Measurements from ENCODE around the gene TIMM10.

DNA sequence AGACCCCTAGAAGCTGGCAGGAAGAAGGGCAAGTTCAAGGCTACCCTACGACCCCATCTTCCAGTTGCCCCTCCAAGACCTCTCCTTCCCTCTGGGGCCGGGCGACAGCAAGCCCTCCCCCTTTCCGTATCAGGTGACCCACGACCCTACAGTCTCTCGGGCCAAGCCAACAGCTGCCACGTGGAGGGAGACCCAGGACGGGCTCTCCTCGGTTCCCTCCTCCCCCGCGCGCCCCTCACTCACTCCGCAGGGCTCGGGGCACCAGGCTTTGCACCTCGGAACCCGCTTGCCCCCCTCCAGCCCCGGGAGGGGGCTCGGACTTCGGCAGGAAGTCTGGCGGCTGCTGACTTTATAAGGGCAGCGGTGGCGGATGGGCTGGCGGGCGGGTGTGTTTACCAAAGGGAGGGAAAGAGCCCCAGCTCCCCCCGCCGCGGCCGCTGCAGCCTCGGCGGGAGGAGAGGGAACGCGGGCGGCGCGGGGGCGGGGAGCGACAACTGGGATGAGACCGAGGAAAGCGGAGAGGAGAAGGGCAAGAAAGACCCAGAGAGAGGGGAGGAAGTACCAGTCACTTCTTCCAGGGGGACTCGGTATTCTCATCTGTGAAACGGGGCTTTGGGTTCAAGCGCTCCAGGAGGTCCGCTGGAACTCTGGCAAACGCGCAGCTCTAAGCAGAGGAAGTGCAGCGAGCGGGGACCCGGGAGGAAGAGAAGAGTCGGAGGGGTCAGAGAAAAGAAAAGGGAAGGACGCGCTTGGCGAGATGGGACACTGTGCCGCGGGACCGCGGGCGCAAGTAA lies 15.8 kb downstream of the TIMM10 start:
- TF ChIP-seq, protein P1, sequence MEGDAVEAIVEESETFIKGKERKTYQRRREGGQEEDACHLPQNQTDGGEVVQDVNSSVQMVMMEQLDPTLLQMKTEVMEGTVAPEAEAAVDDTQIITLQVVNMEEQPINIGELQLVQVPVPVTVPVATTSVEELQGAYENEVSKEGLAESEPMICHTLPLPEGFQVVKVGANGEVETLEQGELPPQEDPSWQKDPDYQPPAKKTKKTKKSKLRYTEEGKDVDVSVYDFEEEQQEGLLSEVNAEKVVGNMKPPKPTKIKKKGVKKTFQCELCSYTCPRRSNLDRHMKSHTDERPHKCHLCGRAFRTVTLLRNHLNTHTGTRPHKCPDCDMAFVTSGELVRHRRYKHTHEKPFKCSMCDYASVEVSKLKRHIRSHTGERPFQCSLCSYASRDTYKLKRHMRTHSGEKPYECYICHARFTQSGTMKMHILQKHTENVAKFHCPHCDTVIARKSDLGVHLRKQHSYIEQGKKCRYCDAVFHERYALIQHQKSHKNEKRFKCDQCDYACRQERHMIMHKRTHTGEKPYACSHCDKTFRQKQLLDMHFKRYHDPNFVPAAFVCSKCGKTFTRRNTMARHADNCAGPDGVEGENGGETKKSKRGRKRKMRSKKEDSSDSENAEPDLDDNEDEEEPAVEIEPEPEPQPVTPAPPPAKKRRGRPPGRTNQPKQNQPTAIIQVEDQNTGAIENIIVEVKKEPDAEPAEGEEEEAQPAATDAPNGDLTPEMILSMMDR (IDR thresholded peaks at IDR 0.05; ENCODE audit: low read length), result no peak
- TF ChIP-seq EZH2 (IDR thresholded peaks at IDR 0.05; ENCODE audit: borderline replicate concordance, low read length), result no peak
